Glutamatergic neuron (in vitro differentiated cells): Measurements from ENCODE around the gene TMEM181. TPM values are rescaled to one million over a fixed set of nuclear protein-coding genes. Genes with fewer than 3 reads are reported as not detected.
"Not testable (repeated sequence)": the region's sequence is repeated elsewhere in the genome, so short reads cannot be mapped to it uniquely, and the experiment has no call there.

Experiments
- DNase-seq: peaks from one replicate; pipeline ENCODE4 v3.0.0; 2022
- H3K27ac Mint-ChIP-seq: one replicate; pipeline ENCODE4 v1.8.0; 2020; ENCODE audit warnings: mild to moderate bottlenecking, mixed read lengths, inconsistent platforms; ENCODE audit not compliant: unreplicated experiment
- H3K27me3 Mint-ChIP-seq: one replicate; pipeline ENCODE4 v1.8.0; 2020; ENCODE audit warnings: mild to moderate bottlenecking, moderate library complexity, mixed read lengths, inconsistent platforms; ENCODE audit not compliant: unreplicated experiment
- H3K36me3 Mint-ChIP-seq: one replicate; pipeline ENCODE4 v1.8.0; 2020; ENCODE audit warnings: mild to moderate bottlenecking, mixed read lengths, inconsistent platforms; ENCODE audit not compliant: unreplicated experiment
- H3K4me1 Mint-ChIP-seq: one replicate; pipeline ENCODE4 v1.8.0; 2020; ENCODE audit warnings: mild to moderate bottlenecking, low read depth, mixed read lengths, inconsistent platforms; ENCODE audit not compliant: unreplicated experiment
- H3K4me3 Mint-ChIP-seq: one replicate; pipeline ENCODE4 v1.8.0; 2020; ENCODE audit warnings: mild to moderate bottlenecking, mixed read lengths, inconsistent platforms; ENCODE audit not compliant: unreplicated experiment
- H3K9me3 Mint-ChIP-seq: one replicate; pipeline ENCODE4 v1.8.0; 2020; ENCODE audit warnings: mild to moderate bottlenecking, moderate library complexity, mixed read lengths, inconsistent platforms; ENCODE audit not compliant: unreplicated experiment
- CTCF ChIP-seq: fragments of 200-600 bp; sonication (generic); IDR thresholded peaks from one replicate; pipeline ENCODE4 v1.5.0; 2021; ENCODE audit not compliant: partially characterized antibody, unreplicated experiment
- total RNA-seq: library from RNA; stranded (reverse); fragmentation: NEBNext Ultra II Directional; extraction: Animal tissue kit (Norgen Biotek cat#: 25700); gene quantifications from one replicate; pipeline ENCODE4 v1.2.1, GENCODE V29; 2021; ENCODE audit not compliant: unreplicated experiment

TMEM181 gene
- total RNA-seq, 1 donor from 2014 or later: 44.3 TPM

GRCh38 chr6:158655569-158656450 is 95.9 kb downstream of the TMEM181 start:
- Mint-ChIP-seq H3K4me1 (peaks cover 10% of the 10 kb centered on the region), H3K36me3 (no peaks in the 10 kb centered on the region), H3K27ac (no peak overlapping the region), H3K9me3 (no peaks in the 10 kb centered on the region), H3K27me3 (no peaks in the 10 kb centered on the region), H3K4me3 (no peak overlapping the region)
- no peak for DNase-seq
- no peak for TF ChIP-seq CTCF

- not testable (repeated sequence) for H3K27me3 Mint-ChIP-seq, DNase-seq, H3K36me3 Mint-ChIP-seq, H3K9me3 Mint-ChIP-seq, H3K27ac Mint-ChIP-seq, H3K4me3 Mint-ChIP-seq
- H3K4me1 Mint-ChIP-seq: peaks cover 10% of the 10 kb centered on the region
Measured at GRCh38 chr6:158656986-158657385, 97.1 kb downstream of the TMEM181 start.

- H3K9me3 Mint-ChIP-seq: peaks cover 4% of the 10 kb centered on the region
- H3K4me3 Mint-ChIP-seq: no peak overlapping the region
- no peaks in the 10 kb centered on the region for H3K27me3 Mint-ChIP-seq
- H3K4me1 Mint-ChIP-seq: peaks cover 9% of the 10 kb centered on the region
- no peak overlapping the region for H3K27ac Mint-ChIP-seq
- no peaks in the 10 kb centered on the region for H3K36me3 Mint-ChIP-seq
- peak; percentile 42 for DNase-seq
- peak; percentile 61 for TF ChIP-seq CTCF
Measured at GRCh38 chr6:158660333-158660754, 100.5 kb downstream of the TMEM181 start.

- no peak overlapping the region for H3K27ac Mint-ChIP-seq
- DNase-seq: no peak
- no peak for TF ChIP-seq CTCF
- peaks cover 4% of the 10 kb centered on the region for H3K9me3 Mint-ChIP-seq
- no peaks in the 10 kb centered on the region for H3K36me3 Mint-ChIP-seq
- H3K4me3 Mint-ChIP-seq: no peak overlapping the region
- peaks cover 9% of the 10 kb centered on the region for H3K4me1 Mint-ChIP-seq
- H3K27me3 Mint-ChIP-seq: no peaks in the 10 kb centered on the region
Measured at GRCh38 chr6:158661156-158661685, 101.3 kb downstream of the TMEM181 start.

- Mint-ChIP-seq H3K27me3 (no peaks in the 10 kb centered on the region), H3K36me3 (no peaks in the 10 kb centered on the region), H3K4me1 (peaks cover 9% of the 10 kb centered on the region), H3K4me3 (no peak overlapping the region), H3K27ac (no peak overlapping the region), H3K9me3 (peaks cover 4% of the 10 kb centered on the region)
- TF ChIP-seq CTCF: no peak
- DNase-seq: no peak
Measured at GRCh38 chr6:158662607-158662953, 102.7 kb downstream of the TMEM181 start.
